HEK293 (cell line): Measurements from ENCODE around the gene HOXB13.

Source experiments
- CTCF ChIA-PET: fragments of 350-600 bp; formaldehyde crosslinking; extraction: SDS; loops from one replicate; lab custom pipeline; 2021; ENCODE audit warnings: antibody characterized with exemption; lab: Yijun Ruan, JAX
- POLR2A ChIA-PET: fragments of 300-600 bp; formaldehyde crosslinking; extraction: SDS; loops from one replicate; lab custom pipeline; 2020; ENCODE audit warnings: antibody characterized with exemption, inconsistent platforms; lab: Yijun Ruan, JAX
- H3K27ac ChIP-seq: fragments of 200-500 bp; sonication (Bioruptor generic); 2 replicates; pipeline ENCODE4 v1.5.1; 2014; ENCODE audit warnings: low read depth, low read length, control low read depth, inconsistent platforms; ENCODE audit errors: extremely low read depth
- H3K36me3 ChIP-seq, 2 experiments: fragments of 200-500 bp in 1 of 2; sonication (Bioruptor generic) in 1 of 2; 1 replicate in 1 of 2; 2 replicates in 1 of 2; pipeline ENCODE4 v1.5.1; 2014 to 2017; ENCODE audit warnings: inconsistent platforms in 2 of 2, low read length in 2 of 2; ENCODE audit not compliant: control insufficient read depth in 2 of 2, insufficient read depth in 1 of 2
- H3K4me1 ChIP-seq: fragments of 200-500 bp; sonication (Bioruptor generic); 2 replicates; pipeline ENCODE4 v1.5.1; 2014; ENCODE audit warnings: mild to moderate bottlenecking, low read length, inconsistent platforms; ENCODE audit not compliant: control insufficient read depth, insufficient read depth
- H3K4me3 ChIP-seq: 2 replicates; pipeline ENCODE4 v1.5.1; 2011; ENCODE audit warnings: low read depth, mild to moderate bottlenecking, control low read depth, low read length, moderate library complexity
- H3K9me3 ChIP-seq: fragments of 200-500 bp; sonication (Bioruptor generic); 2 replicates; pipeline ENCODE4 v1.5.1; 2014; ENCODE audit warnings: low read depth, low read length, inconsistent platforms; ENCODE audit not compliant: control insufficient read depth, insufficient read depth
- INSM2 ChIP-seq: fragments of 450-650 bp; formaldehyde crosslinking; IDR thresholded peaks from 2 replicates; pipeline ENCODE4 v1.5.1; 2016; ENCODE audit warnings: missing biosample characterization, missing genetic modification characterization
- KLF9 ChIP-seq: fragments of 450-650 bp; formaldehyde crosslinking; IDR thresholded peaks from 2 replicates; pipeline ENCODE4 v1.5.1; 2016; ENCODE audit warnings: missing biosample characterization, missing genetic modification characterization, low read depth
- MYNN ChIP-seq: fragments of 450-650 bp; formaldehyde crosslinking; IDR thresholded peaks from 2 replicates; pipeline ENCODE4 v1.5.1; 2016; ENCODE audit warnings: missing biosample characterization, missing genetic modification characterization, borderline replicate concordance
- PRDM1 ChIP-seq: fragments of 450-650 bp; formaldehyde crosslinking; IDR thresholded peaks from 2 replicates; pipeline ENCODE4; 2016; ENCODE audit warnings: missing biosample characterization, missing genetic modification characterization
- PRDM4 ChIP-seq: fragments of 450-650 bp; formaldehyde crosslinking; IDR thresholded peaks from 2 replicates; pipeline ENCODE4 v1.5.1; 2017; ENCODE audit warnings: missing biosample characterization, missing genetic modification characterization
- SP3 ChIP-seq: fragments of 450-650 bp; formaldehyde crosslinking; IDR thresholded peaks from 2 replicates; pipeline ENCODE4 v1.5.1; 2016; ENCODE audit warnings: missing biosample characterization, missing genetic modification characterization
- TRIM28 ChIP-seq: IDR thresholded peaks from 2 replicates; pipeline ENCODE4 v1.6.1; 2011; ENCODE audit warnings: low read length, control low read depth, borderline replicate concordance
- ZBTB26 ChIP-seq: fragments of 450-650 bp; formaldehyde crosslinking; optimal IDR thresholded peaks from 2 replicates; pipeline ENCODE3; 2016; ENCODE audit warnings: missing biosample characterization, mild to moderate bottlenecking, missing genetic modification characterization
- ZBTB44 ChIP-seq: fragments of 450-650 bp; IDR thresholded peaks from 2 replicates; pipeline ENCODE4 v1.5.1; 2018; ENCODE audit warnings: missing biosample characterization, mild to moderate bottlenecking, missing genetic modification characterization
- ZBTB7A ChIP-seq: fragments of 450-650 bp; formaldehyde crosslinking; IDR thresholded peaks from 2 replicates; pipeline ENCODE4 v1.5.1; 2016; ENCODE audit warnings: low read depth, missing biosample characterization, missing genetic modification characterization
- ZFP37 ChIP-seq: fragments of 450-650 bp; formaldehyde crosslinking; IDR thresholded peaks from 2 replicates; pipeline ENCODE4 v1.5.1; 2016; ENCODE audit warnings: missing biosample characterization, missing genetic modification characterization
- ZNF114 ChIP-seq: fragments of 450-650 bp; formaldehyde crosslinking; IDR thresholded peaks from 2 replicates; pipeline ENCODE4 v1.5.0; 2017; ENCODE audit warnings: missing biosample characterization, missing genetic modification characterization
- ZNF473 ChIP-seq: fragments of 450-650 bp; formaldehyde crosslinking; IDR thresholded peaks from 2 replicates; pipeline ENCODE4 v1.5.1; 2017; ENCODE audit warnings: missing biosample characterization, missing genetic modification characterization
- ZNF48 ChIP-seq: fragments of 450-650 bp; formaldehyde crosslinking; IDR thresholded peaks from 2 replicates; pipeline ENCODE4 v1.5.1; 2016; ENCODE audit warnings: missing biosample characterization, missing genetic modification characterization
- ZNF514 ChIP-seq: fragments of 450-650 bp; formaldehyde crosslinking; IDR thresholded peaks from 2 replicates; pipeline ENCODE4 v1.5.1; 2016; ENCODE audit warnings: missing biosample characterization, missing genetic modification characterization
- ZNF561 ChIP-seq: fragments of 450-650 bp; IDR thresholded peaks from 2 replicates; pipeline ENCODE4 v1.5.1; 2018; ENCODE audit warnings: missing biosample characterization, missing genetic modification characterization, borderline replicate concordance
- ZNF654 ChIP-seq: fragments of 450-650 bp; formaldehyde crosslinking; IDR thresholded peaks from 2 replicates; pipeline ENCODE4 v1.5.1; 2016; ENCODE audit warnings: low read depth, missing biosample characterization, missing genetic modification characterization
- ZNF791 ChIP-seq: fragments of 450-650 bp; formaldehyde crosslinking; IDR thresholded peaks from 2 replicates; pipeline ENCODE4 v1.5.1; 2016; ENCODE audit warnings: missing biosample characterization, missing genetic modification characterization

HOXB13 gene

GRCh38 chr17:48753794-48754499 is 25.4 kb upstream of the HOXB13 start:
- Histone ChIP-seq H3K4me3 (no peak overlapping the region), H3K27ac (no peak overlapping the region), H3K36me3 (no peaks in the 10 kb centered on the region), H3K9me3 (no peaks in the 10 kb centered on the region)
- CTCF ChIA-PET: interaction anchor here (0.7 kb wide), 1 partner anchor 125 kb away, joined by 3 read pairs; no protein-coding TSS in a partner anchor
- POLR2A ChIA-PET: interaction anchor here (0.6 kb wide), 1 partner anchor 41 kb away, joined by 3 read pairs; no protein-coding TSS in a partner anchor
- no peak for TF ChIP-seq ZNF48
- no peak for TF ChIP-seq ZFP37 (tag by site-specific recombination)
- no peak for TF ChIP-seq ZBTB44 (tag by site-specific recombination)
- TF ChIP-seq MYNN: no peak
- TF ChIP-seq, all 188 proteins: peak for 0
- no peaks in the 10 kb centered on the region for H3K4me1 ChIP-seq

- H3K27ac ChIP-seq: no peak overlapping the region
- POLR2A ChIA-PET: no interaction called here
Observed at GRCh38 chr17:48752399-48753288, 24.1 kb upstream of the HOXB13 start.

GRCh38 chr17:48751733-48752398 is 23.3 kb upstream of the HOXB13 start:
- H3K4me1 ChIP-seq: no peaks in the 10 kb centered on the region

More at GRCh38 chr17:48752399-48753288, 24.1 kb upstream of the HOXB13 start:
- TF ChIP-seq KLF9 (tag by site-specific recombination) (no peak), ZNF514 (no peak), TRIM28 (no peak), ZNF561 (tag by site-specific recombination) (no peak), ZNF114 (no peak)
- TF ChIP-seq, all 188 proteins: peak for 0
- CTCF ChIA-PET: interaction anchor here (0.7 kb wide), 1 partner anchor 127 kb away, joined by 3 read pairs; no protein-coding TSS in a partner anchor
- no peak overlapping the region for H3K4me3 ChIP-seq
- no peaks in the 10 kb centered on the region for H3K36me3 ChIP-seq
- H3K4me1 ChIP-seq: no peaks in the 10 kb centered on the region
- no peaks in the 10 kb centered on the region for H3K9me3 ChIP-seq

More at GRCh38 chr17:48751733-48752398, 23.3 kb upstream of the HOXB13 start:
- ChIA-PET POLR2A (no interaction called here), CTCF (interaction anchor here (0.7 to 1.3 kb wide), 4 partner anchors 25 to 74 kb away, joined by 3 to 5 read pairs (median 4); no protein-coding TSS in a partner anchor)
- Histone ChIP-seq H3K9me3 (no peaks in the 10 kb centered on the region), H3K4me3 (no peak overlapping the region), H3K36me3 (no peaks in the 10 kb centered on the region)
- TF ChIP-seq PRDM1 (tag by site-specific recombination): no peak
- TF ChIP-seq ZBTB7A: no peak
- no peak for TF ChIP-seq ZNF473
- no peak for TF ChIP-seq ZNF654 (tag by site-specific recombination)
- no peak for TF ChIP-seq SP3 (tag by site-specific recombination)
- TF ChIP-seq PRDM4: no peak
- no peak for TF ChIP-seq ZBTB26 (tag by site-specific recombination)
- no peak for TF ChIP-seq INSM2 (tag by site-specific recombination)
- TF ChIP-seq ZNF791 (tag by site-specific recombination): no peak
- TF ChIP-seq, all 188 proteins: peak for 0
- no peak overlapping the region for H3K27ac ChIP-seq
